ENCODE results near the gene CNTNAP1.
"Not testable (repeated sequence)": the region's sequence is repeated elsewhere in the genome, so short reads cannot be mapped to it uniquely, and the experiment has no call there.

CNTNAP1 gene

GRCh38 chr17:42686520-42687128 lies 4.3 kb downstream of the CNTNAP1 start:
- DNase-seq = no peak

- no peak for DNase-seq
Observed at GRCh38 chr17:42687707-42688320, 5.5 kb downstream of the CNTNAP1 start.

- DNase-seq = no peak
Observed at GRCh38 chr17:42690596-42690995, 8.3 kb downstream of the CNTNAP1 start.

GRCh38 chr17:42691021-42691545 lies 8.8 kb downstream of the CNTNAP1 start:
- DNase-seq = no peak

- no peak for DNase-seq
Observed at GRCh38 chr17:42692489-42692888, 10.2 kb downstream of the CNTNAP1 start.

- DNase-seq = no peak
Observed at GRCh38 chr17:42694524-42694923, 12.2 kb downstream of the CNTNAP1 start.

- DNase-seq = no peak
Observed at GRCh38 chr17:42695500-42695899, 13.2 kb downstream of the CNTNAP1 start.

- no peak for DNase-seq
Observed at GRCh38 chr17:42697108-42697811, 14.9 kb downstream of the CNTNAP1 start.

GRCh38 chr17:42698736-42699414 lies 16.5 kb downstream of the CNTNAP1 start:
- no peak for DNase-seq

- no peak for DNase-seq
Observed at GRCh38 chr17:42699415-42699740, 17.0 kb downstream of the CNTNAP1 start.

GRCh38 chr17:42700586-42701289 lies 18.4 kb downstream of the CNTNAP1 start:
- no peak for DNase-seq

GRCh38 chr17:42702446-42702845 lies 20.1 kb downstream of the CNTNAP1 start:
- no peak for DNase-seq

- no peak for DNase-seq
Observed at GRCh38 chr17:42704490-42704836, 22.1 kb downstream of the CNTNAP1 start.

GRCh38 chr17:42704837-42705494 lies 22.6 kb downstream of the CNTNAP1 start:
- peak; percentile 66 for DNase-seq

- DNase-seq = peak; percentile 65
Observed at GRCh38 chr17:42706732-42707131, 24.4 kb downstream of the CNTNAP1 start.

GRCh38 chr17:42708588-42708987 lies 26.3 kb downstream of the CNTNAP1 start:
- no peak for DNase-seq

- no peak for DNase-seq
Observed at GRCh38 chr17:42709561-42709960, 27.2 kb downstream of the CNTNAP1 start.

GRCh38 chr17:42720996-42721583 lies 38.8 kb downstream of the CNTNAP1 start:
- DNase-seq = peak; percentile 16

- DNase-seq = no peak
Observed at GRCh38 chr17:42723636-42724035, 41.3 kb downstream of the CNTNAP1 start.

- no peak for DNase-seq
Observed at GRCh38 chr17:42725143-42725542, 42.8 kb downstream of the CNTNAP1 start.

- DNase-seq = no peak
Observed at GRCh38 chr17:42740699-42741098, 58.4 kb downstream of the CNTNAP1 start.

- not testable (repeated sequence) for DNase-seq
Observed at GRCh38 chr17:42742916-42743315, 60.6 kb downstream of the CNTNAP1 start.

All from stimulated activated CD4-positive, alpha-beta T cell treated with anti-CD3 and anti-CD28 coated beads, Interleukin-15, amount 100 ng/mL, for 24 hours (primary cell).